ENCODE measurements around the gene LDB2. TPM values are rescaled to one million over a fixed set of nuclear protein-coding genes. Genes with fewer than 3 reads are reported as not detected.

LDB2 gene
- total and polyA plus RNA-seq, 2 donors (not counting 3 experiments of a cell fraction or from before 2014, with no cell fraction given), result 127 to 223 TPM

DNA sequence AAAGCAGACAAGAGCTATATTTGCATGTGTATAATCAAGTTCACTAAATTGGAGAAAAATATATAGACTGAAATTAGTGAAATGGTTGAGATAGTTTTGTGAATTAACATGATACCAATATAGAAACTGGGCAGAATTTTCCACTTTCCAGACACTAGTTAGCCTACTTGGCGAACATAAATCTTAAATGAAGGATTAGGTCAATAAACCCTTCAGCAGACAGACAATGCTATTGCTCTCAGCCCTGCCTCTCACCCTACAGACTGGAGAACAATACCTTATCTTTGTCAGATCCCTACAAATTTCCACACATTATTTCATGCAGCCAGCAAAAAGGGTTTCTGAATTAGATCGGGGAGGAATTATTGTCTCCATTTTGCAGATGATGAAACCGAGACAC lies 435.8 kb downstream of the LDB2 start:
- H3K27me3 ChIP-seq (ENCODE audit: control insufficient read depth in 2 of 2, insufficient read depth in 2 of 2, low read length in 2 of 2), result peaks cover 2 to 10% of the 10 kb centered on the region in 2 experiments
- dilution Hi-C loops (cut with MboI; ENCODE audit: extremely low pct_ligation_motif_present, low sequenced_read_pairs), result no loop called here
- no peaks in the 10 kb centered on the region for H3K9me1 ChIP-seq (replicated peaks; ENCODE audit: control insufficient read depth, extremely low read depth, insufficient read depth, low read length)
- H3K27ac ChIP-seq (ENCODE audit: insufficient read depth, low read depth, low read length), result no peak overlapping the region
- intact Hi-C loops (cut with micrococcal nuclease), result no loop called here
- no peak for FAIRE-seq
- no TSS peak for BruUV-seq (replicated peaks)
- H3K36me3 ChIP-seq (ENCODE audit: control insufficient read depth in 2 of 2, extremely low read depth in 1 of 2, insufficient read depth in 2 of 2, low read length in 2 of 2), result no peaks in the 10 kb centered on the region
- ChIA-PET CTCF (no interaction called here), POLR2A (no interaction called here)
- no peak for DNase-seq (ENCODE audit: low read depth, low spot score)
- no peaks in the 10 kb centered on the region for H3K9me3 ChIP-seq (replicated peaks; ENCODE audit: control insufficient read depth, insufficient read depth, low read length)
- no peak overlapping the region for H3K9ac ChIP-seq (replicated peaks; ENCODE audit: extremely low read depth, insufficient read depth, low read length)
- H3K79me2 ChIP-seq (ENCODE audit: control insufficient read depth, insufficient read depth, low read length), result no peaks in the 10 kb centered on the region
- no peak overlapping the region for H2AFZ ChIP-seq (ENCODE audit: low read depth, low read length)
- TF ChIP-seq JUN (IDR thresholded peaks at IDR 0.05; ENCODE audit: borderline replicate concordance, insufficient read depth, insufficient read length, low read depth), result no peak
- no peak for TF ChIP-seq POLR2A (IDR thresholded peaks at IDR 0.05; ENCODE audit: low read depth, low read length)
- no peak for TF ChIP-seq GATA2 (IDR thresholded peaks at IDR 0.05; ENCODE audit: insufficient read depth, insufficient read length, low read depth, low read length)
- TF ChIP-seq FOS (IDR thresholded peaks at IDR 0.05; ENCODE audit: borderline replicate concordance, insufficient read depth, low read length), result no peak
- TF ChIP-seq EZH2 (IDR thresholded peaks at IDR 0.05; ENCODE audit: borderline replicate concordance, low read depth, low read length, severe bottlenecking), result no peak
- TF ChIP-seq, protein P1, sequence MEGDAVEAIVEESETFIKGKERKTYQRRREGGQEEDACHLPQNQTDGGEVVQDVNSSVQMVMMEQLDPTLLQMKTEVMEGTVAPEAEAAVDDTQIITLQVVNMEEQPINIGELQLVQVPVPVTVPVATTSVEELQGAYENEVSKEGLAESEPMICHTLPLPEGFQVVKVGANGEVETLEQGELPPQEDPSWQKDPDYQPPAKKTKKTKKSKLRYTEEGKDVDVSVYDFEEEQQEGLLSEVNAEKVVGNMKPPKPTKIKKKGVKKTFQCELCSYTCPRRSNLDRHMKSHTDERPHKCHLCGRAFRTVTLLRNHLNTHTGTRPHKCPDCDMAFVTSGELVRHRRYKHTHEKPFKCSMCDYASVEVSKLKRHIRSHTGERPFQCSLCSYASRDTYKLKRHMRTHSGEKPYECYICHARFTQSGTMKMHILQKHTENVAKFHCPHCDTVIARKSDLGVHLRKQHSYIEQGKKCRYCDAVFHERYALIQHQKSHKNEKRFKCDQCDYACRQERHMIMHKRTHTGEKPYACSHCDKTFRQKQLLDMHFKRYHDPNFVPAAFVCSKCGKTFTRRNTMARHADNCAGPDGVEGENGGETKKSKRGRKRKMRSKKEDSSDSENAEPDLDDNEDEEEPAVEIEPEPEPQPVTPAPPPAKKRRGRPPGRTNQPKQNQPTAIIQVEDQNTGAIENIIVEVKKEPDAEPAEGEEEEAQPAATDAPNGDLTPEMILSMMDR (IDR thresholded peaks at IDR 0.05; ENCODE audit: extremely low read depth in 1 of 2, insufficient read depth in 1 of 2, low read depth in 1 of 2, low read length in 2 of 2), result no peak
- TF ChIP-seq, protein P2, sequence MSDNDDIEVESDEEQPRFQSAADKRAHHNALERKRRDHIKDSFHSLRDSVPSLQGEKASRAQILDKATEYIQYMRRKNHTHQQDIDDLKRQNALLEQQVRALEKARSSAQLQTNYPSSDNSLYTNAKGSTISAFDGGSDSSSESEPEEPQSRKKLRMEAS (IDR thresholded peaks at IDR 0.05; ENCODE audit: insufficient read depth, insufficient read length), result no peak
- TF ChIP-seq MYC (IDR thresholded peaks at IDR 0.05; ENCODE audit: low read depth, low read length), result no peak
- no peak for TF ChIP-seq POLR2AphosphoS5 (IDR thresholded peaks at IDR 0.05; ENCODE audit: insufficient read depth, low read depth, low read length)
- H4K20me1 ChIP-seq (replicated peaks; ENCODE audit: control insufficient read depth, extremely low read depth, insufficient read depth, low read length), result no peaks in the 10 kb centered on the region
- no peaks in the 10 kb centered on the region for H3K4me1 ChIP-seq (ENCODE audit: control insufficient read depth, extremely low read depth, insufficient read depth, low read length)
- H3K4me3 ChIP-seq (replicated peaks in 1 of 3; ENCODE audit: insufficient read depth in 1 of 3, low read depth in 1 of 3, low read length in 3 of 3), result no peak overlapping the region
- H3K4me2 ChIP-seq (ENCODE audit: insufficient read depth, low read length), result no peak overlapping the region
